WTC11 (cell line): ENCODE measurements around the gene GPR157. TPM values are rescaled to one million over a fixed set of nuclear protein-coding genes. Genes with fewer than 3 reads are reported as not detected.

ENCODE experiments used
- ATAC-seq: fragments of 200-7000 bp; cut with Tn5 transposase; 2 replicates; pipeline ENCODE4 v1.10.0; 2021; ENCODE audit warnings: mild to moderate bottlenecking, moderate library complexity
- CTCF ChIA-PET: fragments of 300-600 bp; sonication (Branson Sonifier 250); formaldehyde crosslinking; loops from one replicate; lab custom pipeline; 2021; ENCODE audit warnings: antibody characterized with exemption; lab: Charles Lee
- POLR2A ChIA-PET: fragments of 350-600 bp; sonication (Branson Sonifier 250); formaldehyde crosslinking; loops from one replicate; lab custom pipeline; 2021; ENCODE audit warnings: antibody characterized with exemption; lab: Charles Lee
- DNase-seq: peaks from one replicate; pipeline ENCODE4 v3.0.0; 2021; ENCODE audit warnings: low spot score
- H3K27ac Mint-ChIP-seq: 2 replicates; pipeline ENCODE4 v1.8.0; 2021; ENCODE audit warnings: mixed read lengths
- H3K27me3 Mint-ChIP-seq: 2 replicates; pipeline ENCODE4 v1.8.0; 2021; ENCODE audit warnings: low read depth, mild to moderate bottlenecking, moderate library complexity, mixed read lengths
- H3K36me3 Mint-ChIP-seq: 2 replicates; pipeline ENCODE4 v1.8.0; 2021; ENCODE audit warnings: mixed read lengths
- H3K4me1 Mint-ChIP-seq: 2 replicates; pipeline ENCODE4 v1.8.0; 2022; ENCODE audit warnings: mixed read lengths
- H3K4me3 Mint-ChIP-seq: 2 replicates; pipeline ENCODE4 v1.8.0; 2021; ENCODE audit warnings: mild to moderate bottlenecking, moderate library complexity, mixed read lengths
- H3K9me3 Mint-ChIP-seq: 2 replicates; pipeline ENCODE4 v1.8.0; 2021; ENCODE audit warnings: mixed read lengths
- CBFB ChIP-seq: sonication (generic); formaldehyde crosslinking; IDR thresholded peaks from 2 replicates; pipeline ENCODE4 v1.8.1; 2022; ENCODE audit warnings: mild to moderate bottlenecking, low read depth, missing genetic modification reagents
- CDX4 ChIP-seq: fragments of 250-450 bp; sonication (Bioruptor Pico); IDR thresholded peaks from 2 replicates; pipeline ENCODE4 v1.9.0; 2021; ENCODE audit warnings: moderate library complexity, mild to moderate bottlenecking, inconsistent platforms, borderline replicate concordance
- CREB1 ChIP-seq: sonication (generic); formaldehyde crosslinking; IDR thresholded peaks from 2 replicates; pipeline ENCODE4 v1.8.0; 2023; ENCODE audit warnings: mild to moderate bottlenecking, missing genetic modification reagents
- ELF4 ChIP-seq: sonication (generic); formaldehyde crosslinking; IDR thresholded peaks from 2 replicates; pipeline ENCODE4 v1.8.1; 2022; ENCODE audit warnings: low read depth, mild to moderate bottlenecking, moderate library complexity, missing genetic modification reagents
- ETV6 ChIP-seq: sonication (generic); formaldehyde crosslinking; IDR thresholded peaks from 2 replicates; pipeline ENCODE4 v1.8.1; 2022; ENCODE audit warnings: mild to moderate bottlenecking, missing genetic modification reagents
- GABPB1 ChIP-seq: sonication (generic); formaldehyde crosslinking; IDR thresholded peaks from 2 replicates; pipeline ENCODE4 v1.8.1; 2023; ENCODE audit warnings: mild to moderate bottlenecking, missing genetic modification reagents
- IRF1 ChIP-seq: sonication (generic); formaldehyde crosslinking; IDR thresholded peaks from 2 replicates; pipeline ENCODE4 v1.8.0; 2023; ENCODE audit warnings: missing genetic modification reagents
- KAT7 ChIP-seq: sonication (generic); formaldehyde crosslinking; IDR thresholded peaks from 2 replicates; pipeline ENCODE4 v1.8.1; 2023; ENCODE audit warnings: missing genetic modification reagents, mild to moderate bottlenecking, borderline replicate concordance
- NFYB ChIP-seq: sonication (generic); formaldehyde crosslinking; conservative IDR thresholded peaks from 2 replicates; pipeline ENCODE4 v1.8.0; 2022; ENCODE audit warnings: low read depth, missing genetic modification reagents
- PRDM15 ChIP-seq: sonication (generic); formaldehyde crosslinking; IDR thresholded peaks from 2 replicates; pipeline ENCODE4 v1.8.0; 2022; ENCODE audit warnings: missing genetic modification reagents
- SMAD3 ChIP-seq: sonication (generic); formaldehyde crosslinking; IDR thresholded peaks from 2 replicates; pipeline ENCODE4 v1.8.0; 2022; ENCODE audit warnings: missing genetic modification reagents, mild to moderate bottlenecking, borderline replicate concordance
- SMAD4 ChIP-seq: sonication (generic); formaldehyde crosslinking; IDR thresholded peaks from 2 replicates; pipeline ENCODE4 v1.8.0; 2022; ENCODE audit warnings: mild to moderate bottlenecking, missing genetic modification reagents
- SOX15 ChIP-seq: fragments of 250-450 bp; sonication (Bioruptor Pico); IDR thresholded peaks from 2 replicates; pipeline ENCODE4 v1.9.0; 2021; ENCODE audit warnings: mild to moderate bottlenecking
- TP53 ChIP-seq: sonication (generic); formaldehyde crosslinking; IDR thresholded peaks from 2 replicates; pipeline ENCODE4 v1.8.1; 2023; ENCODE audit warnings: mild to moderate bottlenecking, missing genetic modification reagents
- ZNF263 ChIP-seq: sonication (generic); formaldehyde crosslinking; IDR thresholded peaks from 2 replicates; pipeline ENCODE4 v1.8.1; 2022; ENCODE audit warnings: low read depth, mild to moderate bottlenecking, moderate library complexity, missing genetic modification reagents
- ZNF317 ChIP-seq: sonication (generic); formaldehyde crosslinking; IDR thresholded peaks from 2 replicates; pipeline ENCODE4 v1.8.1; 2023; ENCODE audit warnings: low read depth, mild to moderate bottlenecking, moderate library complexity, missing genetic modification reagents, borderline replicate concordance
- ZNF425 ChIP-seq: fragments of 250-450 bp; sonication (Bioruptor Pico); conservative IDR thresholded peaks from 2 replicates; pipeline ENCODE4 v1.9.0; 2021; ENCODE audit warnings: mild to moderate bottlenecking
- ZNF671 ChIP-seq: fragments of 250-450 bp; sonication (Bioruptor Pico); IDR thresholded peaks from 2 replicates; pipeline ENCODE4 v1.8.0; 2021; ENCODE audit warnings: mild to moderate bottlenecking
- total RNA-seq: library from RNA; stranded (reverse); gene quantifications from 3 replicates; pipeline ENCODE4 v1.2.3, GENCODE V29; 2021

Gene GPR157
- total RNA-seq, 1 experiment from 2014 or later: 6.0 TPM

- TF ChIP-seq ZNF425 (no peak), TP53 (CRISPR knock-in tag) (no peak), ZNF317 (CRISPR knock-in tag) (no peak)
These were observed 22.5 kb upstream of the GPR157 start (continued) for GRCh38 chr1:9151328-9151860.

GRCh38 chr1:9150582-9151327, 21.9 kb upstream of the GPR157 start:
- Mint-ChIP-seq H3K9me3 (no peaks in the 10 kb centered on the region), H3K27ac (no peak overlapping the region), H3K36me3 (peaks cover 36% of the 10 kb centered on the region), H3K4me1 (peaks cover 7% of the 10 kb centered on the region; the same call in 1 of the 2 replicates), H3K27me3 (no peaks in the 10 kb centered on the region), H3K4me3 (no peak overlapping the region)
- no peak for ATAC-seq
- no peak for TF ChIP-seq NFYB (CRISPR knock-in tag)
- TF ChIP-seq ZNF425: no peak
- no peak for TF ChIP-seq PRDM15 (CRISPR knock-in tag)
- POLR2A ChIA-PET: interaction anchor here (0.6 kb wide), 1 partner anchor 668 kb away, joined by 12 read pairs; no protein-coding TSS in a partner anchor
- no peak for DNase-seq
- CTCF ChIA-PET: interaction anchor here (1.0 to 1.4 kb wide), 2 partner anchors 9 to 40 kb away, joined by 3 to 6 read pairs; no protein-coding TSS in a partner anchor

- Mint-ChIP-seq H3K27me3 (no peaks in the 10 kb centered on the region), H3K9me3 (no peaks in the 10 kb centered on the region), H3K4me1 (peaks cover 7% of the 10 kb centered on the region; the same call in 1 of the 2 replicates), H3K4me3 (no peak overlapping the region), H3K36me3 (peaks cover 36% of the 10 kb centered on the region)
- CTCF ChIA-PET: interaction anchor here (1.0 to 1.4 kb wide), 4 partner anchors 8 to 145 kb away, joined by 3 to 6 read pairs (median 5); partner anchors contain the start of gene H6PD
- no peak for ATAC-seq
- 0 out of 2 replicates have a peak, but pooled peaks have one; percentile 38 for TF ChIP-seq TP53 (CRISPR knock-in tag)
- no peak for TF ChIP-seq GABPB1
- TF ChIP-seq, all 79 proteins: peak for 1
- DNase-seq: no peak
- no peak overlapping the region for H3K27ac Mint-ChIP-seq
- POLR2A ChIA-PET: no interaction called here
These were observed 21.1 kb upstream of the GPR157 start for GRCh38 chr1:9149837-9150581.

GRCh38 chr1:9149151-9149550, 20.2 kb upstream of the GPR157 start:
- no peaks in the 10 kb centered on the region for H3K9me3 Mint-ChIP-seq
- H3K27me3 Mint-ChIP-seq: no peaks in the 10 kb centered on the region
- DNase-seq (no peak), ATAC-seq (no peak)
- ChIA-PET CTCF (interaction anchor here (0.7 to 1.4 kb wide), 4 partner anchors 39 to 266 kb away, joined by 4 to 6 read pairs (median 4); partner anchors contain the start of gene H6PD), POLR2A (no interaction called here)
- H3K27ac Mint-ChIP-seq: no peak overlapping the region
- H3K4me3 Mint-ChIP-seq: no peak overlapping the region
- peaks cover 7% of the 10 kb centered on the region; the same call in 1 of the 2 replicates for H3K4me1 Mint-ChIP-seq
- H3K36me3 Mint-ChIP-seq: peaks cover 36% of the 10 kb centered on the region
- no peak for TF ChIP-seq ELF4
- TF ChIP-seq CDX4: no peak
- no peak for TF ChIP-seq CBFB (CRISPR knock-in tag)
- no peak for TF ChIP-seq ETV6 (CRISPR knock-in tag)
- no peak for TF ChIP-seq ZNF671 (CRISPR knock-in tag)
- no peak for TF ChIP-seq SMAD3 (CRISPR knock-in tag)
- TF ChIP-seq CREB1 (CRISPR knock-in tag): no peak
- TF ChIP-seq KAT7 (CRISPR knock-in tag): no peak
- TF ChIP-seq IRF1 (CRISPR knock-in tag): no peak
- TF ChIP-seq SOX15 (CRISPR knock-in tag): no peak
- TF ChIP-seq SMAD4 (CRISPR knock-in tag): no peak
- TF ChIP-seq ZNF263 (CRISPR knock-in tag): no peak
